Neural cell (in vitro differentiated cells): ENCODE results near the gene LAG3. TPM values are rescaled to one million over a fixed set of nuclear protein-coding genes. Genes with fewer than 3 reads are reported as not detected.

Experiments used
- H2AFZ ChIP-seq: fragments of 200-600, 300-800 bp; sonication (generic), shearing (Covaris generic); 2 replicates; pipeline ENCODE4 v1.6.0; 2014; ENCODE audit warnings: low read depth, mild to moderate bottlenecking, antibody characterized with exemption, low read length, moderate library complexity
- H3F3A ChIP-seq: fragments of 200-600 bp; shearing (Covaris generic); 2 replicates; pipeline ENCODE4 v1.6.1; 2016; ENCODE audit warnings: mild to moderate bottlenecking, moderate library complexity, mixed read lengths, antibody characterized with exemption, low read length; ENCODE audit not compliant: insufficient read depth, poor library complexity, severe bottlenecking
- H3K27ac ChIP-seq: fragments of 200-600, 300-800 bp; sonication (generic), shearing (Covaris generic); 2 replicates; pipeline ENCODE4 v1.5.1; 2014; ENCODE audit warnings: mild to moderate bottlenecking, low read length, moderate library complexity
- H3K27me3 ChIP-seq: fragments of 300-800, 200-600 bp; sonication (generic), shearing (Covaris generic); 2 replicates; pipeline ENCODE4 v1.6.0; 2014; ENCODE audit warnings: mild to moderate bottlenecking, low read depth, low read length, moderate library complexity; ENCODE audit not compliant: insufficient read depth
- H3K36me3 ChIP-seq: fragments of 300-800, 200-600 bp; sonication (generic), shearing (Covaris generic); 2 replicates; pipeline ENCODE4 v1.5.1; 2014; ENCODE audit warnings: mild to moderate bottlenecking, antibody characterized with exemption, low read length, moderate library complexity; ENCODE audit not compliant: insufficient read depth
- H3K4me2 ChIP-seq: fragments of 300-800, 200-600 bp; sonication (generic), shearing (Covaris generic); 2 replicates; pipeline ENCODE4 v1.6.0; 2014; ENCODE audit warnings: mild to moderate bottlenecking, low read length
- H3K4me3 ChIP-seq: fragments of 300-800, 200-600 bp; sonication (generic), shearing (Covaris generic); 2 replicates; pipeline ENCODE4 v1.5.1; 2014; ENCODE audit warnings: mild to moderate bottlenecking, low read length, moderate library complexity
- H3K79me2 ChIP-seq: fragments of 200-600 bp; shearing (Covaris generic); replicated peaks from 2 replicates; pipeline ENCODE4 v1.6.0; 2014; ENCODE audit warnings: mild to moderate bottlenecking, low read length, moderate library complexity; ENCODE audit not compliant: insufficient read depth
- H3K9ac ChIP-seq: fragments of 300-800, 200-600 bp; sonication (generic), shearing (Covaris generic); 2 replicates; pipeline ENCODE4 v1.6.1; 2016; ENCODE audit warnings: mild to moderate bottlenecking, low read length, mixed read lengths
- H3K9me2 ChIP-seq: fragments of 200-600 bp; shearing (Covaris generic); 2 replicates; pipeline ENCODE4 v1.6.1; 2016; ENCODE audit warnings: mild to moderate bottlenecking, low read length, mixed read lengths; ENCODE audit not compliant: insufficient read depth
- H3K9me3 ChIP-seq: fragments of 200-600, 300-800 bp; sonication (generic), shearing (Covaris generic); 2 replicates; pipeline ENCODE4 v1.6.1; 2016; ENCODE audit warnings: mild to moderate bottlenecking, mixed run types, low read length, moderate library complexity, mixed read lengths
- H4K20me1 ChIP-seq: fragments of 200-600 bp; shearing (Covaris generic); 2 replicates; pipeline ENCODE4 v1.6.1; 2016; ENCODE audit warnings: mild to moderate bottlenecking, mixed run types; ENCODE audit not compliant: insufficient read depth
- CTCF ChIP-seq: fragments of 450-650 bp; IDR thresholded peaks from 2 replicates; pipeline ENCODE4 v1.5.1; 2014; ENCODE audit warnings: antibody characterized with exemption, mild to moderate bottlenecking, moderate library complexity; ENCODE audit not compliant: poor library complexity, severe bottlenecking
- EP300 ChIP-seq: fragments of 450-650 bp; conservative IDR thresholded peaks from 2 replicates; pipeline ENCODE4 v1.6.1; 2014; ENCODE audit warnings: antibody characterized with exemption, mild to moderate bottlenecking, moderate library complexity; ENCODE audit not compliant: poor library complexity, severe bottlenecking
- EZH2 ChIP-seq: fragments of 200-600, 300-800 bp; shearing (Covaris generic), sonication (generic); IDR thresholded peaks from 2 replicates; pipeline ENCODE4 v1.6.1; 2014; ENCODE audit warnings: antibody characterized with exemption, low read length, borderline replicate concordance, mild to moderate bottlenecking; ENCODE audit not compliant: insufficient read depth, poor library complexity, severe bottlenecking
- MXI1 ChIP-seq: fragments of 450-650 bp; conservative IDR thresholded peaks from 2 replicates; pipeline ENCODE4 v1.6.1; 2014; ENCODE audit warnings: antibody characterized with exemption, mild to moderate bottlenecking; ENCODE audit not compliant: poor library complexity, severe bottlenecking
- POLR2AphosphoS5 ChIP-seq: IDR thresholded peaks from 2 replicates; pipeline ENCODE4 v1.6.1; 2012
- RAD21 ChIP-seq: fragments of 450-650 bp; conservative IDR thresholded peaks from 2 replicates; pipeline ENCODE4 v1.6.1; 2014; ENCODE audit warnings: antibody characterized with exemption, mild to moderate bottlenecking, moderate library complexity
- SMC3 ChIP-seq: fragments of 450-650 bp; conservative IDR thresholded peaks from 2 replicates; pipeline ENCODE4 v1.6.1; 2014; ENCODE audit warnings: antibody characterized with exemption, mild to moderate bottlenecking, moderate library complexity; ENCODE audit not compliant: poor library complexity
- TAF1 ChIP-seq: IDR thresholded peaks from 2 replicates; pipeline ENCODE4 v1.6.1; 2012; ENCODE audit warnings: low read depth
- polyA plus RNA-seq: library from polyadenylated mRNA; depleted of rRNA; stranded (reverse); fragments of >200 nt; gene quantifications from 2 replicates; pipeline ENCODE4 v1.2.3, GENCODE V29; 2014
- TF ChIP-seq, protein P1 (sequence below): IDR thresholded peaks from 2 replicates; pipeline ENCODE4 v1.6.1; 2012; ENCODE audit warnings: borderline replicate concordance

LAG3 gene
- polyA plus RNA-seq, 1 donor from 2014 or later, result 1.4 TPM

- no peaks in the 10 kb centered on the region for H3K27me3 ChIP-seq
- H3K9me3 ChIP-seq, result no peaks in the 10 kb centered on the region
- no peaks in the 10 kb centered on the region for H3K36me3 ChIP-seq
- H2AFZ ChIP-seq, result no peak overlapping the region
- H3K4me2 ChIP-seq, result no peak overlapping the region
- no peaks in the 10 kb centered on the region for H3F3A ChIP-seq
- no peaks in the 10 kb centered on the region for H4K20me1 ChIP-seq
- peaks cover 25% of the 10 kb centered on the region for H3K79me2 ChIP-seq
- no peaks in the 10 kb centered on the region for H3K9me2 ChIP-seq
- H3K9ac ChIP-seq, result no peak overlapping the region
- H3K4me3 ChIP-seq, result no peak overlapping the region
- no peak overlapping the region for H3K27ac ChIP-seq
- no peak for TF ChIP-seq CTCF
Measured at GRCh38 chr12:6818222-6818621, 45.9 kb downstream of the LAG3 start.

DNA sequence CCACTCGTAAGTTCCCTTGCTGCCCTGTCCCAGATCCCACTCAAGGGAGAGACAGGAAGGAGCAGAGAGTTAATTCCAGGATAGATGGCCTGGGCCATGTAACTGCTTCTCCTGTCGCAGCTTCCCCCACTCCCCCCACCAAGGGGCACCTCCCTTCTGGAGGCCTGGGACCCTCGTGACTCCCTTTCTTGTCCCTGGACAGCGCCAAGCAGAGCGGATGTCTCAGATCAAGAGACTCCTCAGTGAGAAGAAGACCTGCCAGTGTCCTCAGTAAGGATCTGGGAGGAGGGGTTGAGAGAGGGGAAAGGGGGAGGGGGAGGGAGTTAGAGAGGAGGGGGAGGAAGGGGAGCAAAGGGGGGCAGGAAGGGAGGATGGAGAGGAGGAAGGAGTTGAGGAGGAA is 46.3 kb downstream of the LAG3 start:
- H3K9me2 ChIP-seq, result no peaks in the 10 kb centered on the region
- H3K4me3 ChIP-seq, result no peak overlapping the region
- H2AFZ ChIP-seq, result no peak overlapping the region
- H3K4me2 ChIP-seq, result no peak overlapping the region
- TF ChIP-seq TAF1 (no peak), CTCF (no peak), EP300 (no peak), POLR2AphosphoS5 (no peak), RAD21 (no peak), SMC3 (no peak), EZH2 (no peak), MXI1 (no peak)
- TF ChIP-seq, protein P1, sequence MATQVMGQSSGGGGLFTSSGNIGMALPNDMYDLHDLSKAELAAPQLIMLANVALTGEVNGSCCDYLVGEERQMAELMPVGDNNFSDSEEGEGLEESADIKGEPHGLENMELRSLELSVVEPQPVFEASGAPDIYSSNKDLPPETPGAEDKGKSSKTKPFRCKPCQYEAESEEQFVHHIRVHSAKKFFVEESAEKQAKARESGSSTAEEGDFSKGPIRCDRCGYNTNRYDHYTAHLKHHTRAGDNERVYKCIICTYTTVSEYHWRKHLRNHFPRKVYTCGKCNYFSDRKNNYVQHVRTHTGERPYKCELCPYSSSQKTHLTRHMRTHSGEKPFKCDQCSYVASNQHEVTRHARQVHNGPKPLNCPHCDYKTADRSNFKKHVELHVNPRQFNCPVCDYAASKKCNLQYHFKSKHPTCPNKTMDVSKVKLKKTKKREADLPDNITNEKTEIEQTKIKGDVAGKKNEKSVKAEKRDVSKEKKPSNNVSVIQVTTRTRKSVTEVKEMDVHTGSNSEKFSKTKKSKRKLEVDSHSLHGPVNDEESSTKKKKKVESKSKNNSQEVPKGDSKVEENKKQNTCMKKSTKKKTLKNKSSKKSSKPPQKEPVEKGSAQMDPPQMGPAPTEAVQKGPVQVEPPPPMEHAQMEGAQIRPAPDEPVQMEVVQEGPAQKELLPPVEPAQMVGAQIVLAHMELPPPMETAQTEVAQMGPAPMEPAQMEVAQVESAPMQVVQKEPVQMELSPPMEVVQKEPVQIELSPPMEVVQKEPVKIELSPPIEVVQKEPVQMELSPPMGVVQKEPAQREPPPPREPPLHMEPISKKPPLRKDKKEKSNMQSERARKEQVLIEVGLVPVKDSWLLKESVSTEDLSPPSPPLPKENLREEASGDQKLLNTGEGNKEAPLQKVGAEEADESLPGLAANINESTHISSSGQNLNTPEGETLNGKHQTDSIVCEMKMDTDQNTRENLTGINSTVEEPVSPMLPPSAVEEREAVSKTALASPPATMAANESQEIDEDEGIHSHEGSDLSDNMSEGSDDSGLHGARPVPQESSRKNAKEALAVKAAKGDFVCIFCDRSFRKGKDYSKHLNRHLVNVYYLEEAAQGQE, result no peak
- no peak overlapping the region for H3K9ac ChIP-seq
- no peaks in the 10 kb centered on the region for H3K27me3 ChIP-seq
- H3F3A ChIP-seq, result no peaks in the 10 kb centered on the region
- no peaks in the 10 kb centered on the region for H3K9me3 ChIP-seq
- H4K20me1 ChIP-seq, result no peaks in the 10 kb centered on the region
- peaks cover 25% of the 10 kb centered on the region for H3K79me2 ChIP-seq
- H3K36me3 ChIP-seq, result no peaks in the 10 kb centered on the region
- H3K27ac ChIP-seq, result no peak overlapping the region
